NCI-H2081 (cell line): ENCODE results near the gene HES4.
A peak's percentile ranks its signal among the peaks of the same experiment; 100 is the strongest.

Source experiments
- DNase-seq, 2 experiments: peaks; one replicate each; lab custom pipeline; 2025; lab: John Stamatoyannopoulos, UW

HES4 gene

DNA sequence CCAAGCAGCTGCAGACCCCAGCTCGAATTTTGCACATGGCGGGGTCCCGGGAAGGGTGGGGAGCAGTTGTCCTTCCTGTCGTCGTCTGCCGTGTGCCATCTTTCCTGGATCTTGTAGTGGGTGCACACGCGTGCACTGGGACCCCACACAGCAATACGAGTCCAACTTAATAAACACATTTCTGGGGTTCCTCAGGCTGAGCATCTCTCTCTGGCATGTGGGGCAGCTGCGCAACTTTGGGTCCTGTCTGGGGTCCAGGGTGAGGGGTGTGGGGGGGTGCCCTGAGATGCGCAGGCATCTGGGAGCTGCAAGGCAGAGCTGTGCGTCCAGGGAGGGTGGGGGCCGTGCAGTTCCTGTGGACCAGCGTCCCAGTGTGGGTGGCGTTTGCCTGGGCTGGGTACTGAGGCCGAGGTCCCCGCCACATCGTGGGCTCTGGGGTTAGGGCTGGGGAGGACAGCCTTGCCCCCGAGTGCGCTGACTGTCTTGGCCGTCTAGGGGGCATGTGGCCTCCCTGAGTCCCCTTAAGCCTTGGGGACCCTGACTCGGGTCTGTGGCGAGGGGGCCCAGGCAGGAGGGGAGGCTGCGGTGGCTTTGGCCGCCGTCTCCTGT lies 34.3 kb downstream of the HES4 start:
- DNase-seq, result no peak

- no peak for DNase-seq
These were observed 35.0 kb downstream of the HES4 start for GRCh38 chr1:964691-965525.

DNA sequence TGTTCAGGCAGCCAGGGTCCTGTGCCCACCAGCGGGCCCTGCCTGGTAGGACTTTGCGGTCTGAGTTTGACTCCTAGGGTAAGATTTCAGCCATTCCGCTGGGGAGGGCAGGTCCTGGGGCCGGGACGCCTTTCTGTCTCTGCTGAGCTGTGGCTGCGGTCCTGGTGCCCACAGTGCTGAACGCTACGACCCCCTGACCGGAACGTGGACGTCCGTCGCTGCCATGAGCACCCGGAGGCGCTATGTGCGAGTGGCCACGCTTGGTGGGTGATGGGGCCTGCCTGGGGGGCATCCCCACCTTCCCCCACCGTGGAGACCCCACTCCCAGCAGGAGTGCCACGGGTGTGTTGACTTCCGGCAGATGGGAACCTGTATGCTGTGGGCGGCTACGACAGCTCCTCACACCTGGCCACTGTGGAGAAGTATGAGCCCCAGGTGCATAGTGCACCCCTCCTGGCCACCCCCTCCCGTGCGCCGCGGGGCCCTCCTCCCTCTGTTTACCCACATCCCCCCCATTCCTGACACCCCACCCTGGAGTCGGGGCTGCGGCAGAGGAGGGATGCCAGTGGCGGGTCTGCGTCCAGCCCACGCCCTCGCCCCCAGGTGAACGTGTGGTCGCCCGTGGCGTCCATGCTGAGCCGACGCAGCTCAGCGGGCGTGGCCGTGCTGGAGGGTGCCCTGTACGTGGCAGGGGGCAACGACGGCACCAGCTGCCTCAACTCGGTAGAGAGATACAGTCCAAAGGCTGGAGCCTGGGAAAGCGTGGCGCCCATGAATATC lies 36.0 kb downstream of the HES4 start:
- no peak for DNase-seq

GRCh38 chr1:963301-963651 lies 36.6 kb downstream of the HES4 start:
- DNase-seq, result no peak

DNA sequence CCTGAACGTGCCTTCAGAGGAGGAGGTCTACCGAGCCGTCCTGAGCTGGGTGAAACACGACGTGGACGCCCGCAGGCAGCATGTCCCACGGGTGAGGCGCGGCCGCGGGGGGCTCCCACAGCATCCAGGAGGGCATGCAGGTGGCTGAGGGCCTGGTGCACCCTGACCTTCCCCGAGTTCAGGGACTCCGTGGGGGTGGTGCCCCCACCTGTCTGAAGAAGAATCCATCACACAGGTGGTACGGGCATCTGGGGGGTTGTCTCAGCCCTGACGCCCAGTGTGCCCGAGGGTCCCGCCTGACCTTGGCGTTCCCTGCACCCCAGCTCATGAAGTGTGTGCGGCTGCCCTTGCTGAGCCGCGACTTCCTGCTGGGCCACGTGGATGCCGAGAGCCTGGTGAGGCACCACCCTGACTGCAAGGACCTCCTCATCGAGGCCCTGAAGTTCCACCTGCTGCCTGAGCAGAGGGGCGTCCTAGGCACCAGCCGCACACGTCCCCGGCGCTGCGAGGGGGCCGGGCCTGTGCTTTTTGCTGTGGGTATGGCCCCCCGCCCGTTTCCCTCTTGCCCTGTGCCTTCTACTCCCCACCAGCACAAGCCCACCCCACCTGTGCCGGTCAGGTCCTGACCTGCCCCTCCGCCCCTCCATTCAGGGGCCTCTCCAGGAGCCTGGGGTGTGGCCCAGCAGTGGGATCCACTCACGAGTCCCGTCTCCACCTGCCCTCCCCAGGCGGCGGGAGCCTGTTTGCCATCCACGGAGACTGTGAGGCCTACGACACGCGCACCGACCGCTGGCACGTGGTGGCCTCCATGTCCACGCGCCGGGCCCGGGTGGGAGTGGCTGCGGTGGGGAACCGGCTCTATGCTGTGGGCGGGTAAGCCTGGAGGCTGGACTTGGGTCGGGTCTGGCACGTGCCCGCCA lies 37.3 kb downstream of the HES4 start:
- no peak for DNase-seq

DNA sequence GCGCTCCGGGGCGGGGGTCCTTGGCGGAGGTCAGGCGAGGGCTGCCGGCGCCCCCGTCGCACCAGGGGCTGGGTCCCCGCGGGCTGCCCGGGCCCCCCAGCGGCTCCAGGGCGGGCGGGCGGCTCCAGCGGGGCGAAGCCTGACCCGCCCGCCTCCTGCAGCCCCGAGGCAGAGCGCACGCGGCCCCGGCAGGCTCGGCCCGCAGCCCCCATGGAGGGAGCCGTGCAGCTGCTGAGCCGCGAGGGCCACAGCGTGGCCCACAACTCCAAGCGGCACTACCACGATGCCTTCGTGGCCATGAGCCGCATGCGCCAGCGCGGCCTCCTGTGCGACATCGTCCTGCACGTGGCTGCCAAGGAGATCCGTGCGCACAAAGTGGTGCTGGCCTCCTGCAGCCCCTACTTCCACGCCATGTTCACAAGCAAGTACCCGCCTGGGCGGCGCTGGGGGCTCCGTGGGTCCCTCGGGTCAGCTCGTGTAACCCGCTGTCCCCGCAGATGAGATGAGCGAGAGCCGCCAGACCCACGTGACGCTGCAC lies 38.7 kb downstream of the HES4 start:
- DNase-seq, result no peak

GRCh38 chr1:960363-961131 lies 39.4 kb downstream of the HES4 start, which contains the start of gene KLHL17:
Gene KLHL17, plus strand, starts transcription at chr1:960584. Its CDS starts 110 bp downstream, at chr1:960694.
- peak; percentile 52 to 72 for DNase-seq

GRCh38 chr1:959731-960362 lies 40.0 kb downstream of the HES4 start:
- no peak for DNase-seq

DNA sequence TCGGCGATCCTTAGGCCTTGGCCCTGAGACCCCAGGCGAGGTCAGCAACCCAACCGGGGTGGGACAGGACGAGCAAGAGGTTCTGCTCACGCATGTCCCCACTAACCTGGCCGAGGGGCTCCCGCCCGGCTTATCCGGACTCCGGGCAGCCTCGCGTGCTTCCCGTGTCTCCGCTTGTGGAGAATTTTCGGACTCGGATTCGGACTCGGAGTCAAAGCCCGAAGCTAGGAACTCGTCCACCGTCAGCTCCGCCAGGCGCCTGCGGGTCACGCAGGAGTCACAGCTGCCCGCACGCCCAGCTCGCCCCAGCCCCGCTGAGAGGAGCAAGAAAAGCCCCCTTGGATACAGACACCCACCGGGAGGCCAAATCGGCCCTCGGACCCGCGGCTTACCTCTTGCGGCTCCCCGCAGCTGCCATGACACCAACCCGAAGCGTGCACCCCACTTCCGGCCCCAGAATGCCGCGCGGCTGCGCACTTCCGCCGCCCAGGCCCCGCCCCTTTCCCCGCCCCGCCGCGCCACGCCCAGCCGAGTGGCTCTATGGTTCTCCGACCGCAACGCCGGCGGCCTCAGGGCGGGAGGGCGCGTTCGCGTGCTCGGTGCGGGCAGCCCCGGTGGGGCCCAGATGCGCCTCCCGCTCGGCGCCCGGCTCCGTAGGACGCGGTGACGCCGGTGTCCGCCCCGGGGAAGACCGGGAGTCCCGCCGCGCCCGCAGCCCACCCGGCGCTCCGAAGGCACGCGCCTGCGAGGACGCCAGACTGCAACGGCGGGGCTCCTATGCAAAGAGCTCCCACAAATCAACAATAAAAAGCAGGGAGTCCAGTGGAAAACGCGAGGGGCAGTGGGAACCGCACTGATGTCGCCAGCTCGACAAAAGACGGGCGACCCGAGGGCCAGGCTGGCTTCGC lies 40.8 kb downstream of the HES4 start, which contains the start of gene NOC2L:
NOC2L (minus strand) TSS at position 434 of the 908 bp plus-strand sequence; CDS start at position 418, 16 bp downstream.
- DNase-seq, result peak; percentile 83 to 84

GRCh38 chr1:956636-957035 lies 43.3 kb downstream of the HES4 start:
- DNase-seq, result no peak

DNA sequence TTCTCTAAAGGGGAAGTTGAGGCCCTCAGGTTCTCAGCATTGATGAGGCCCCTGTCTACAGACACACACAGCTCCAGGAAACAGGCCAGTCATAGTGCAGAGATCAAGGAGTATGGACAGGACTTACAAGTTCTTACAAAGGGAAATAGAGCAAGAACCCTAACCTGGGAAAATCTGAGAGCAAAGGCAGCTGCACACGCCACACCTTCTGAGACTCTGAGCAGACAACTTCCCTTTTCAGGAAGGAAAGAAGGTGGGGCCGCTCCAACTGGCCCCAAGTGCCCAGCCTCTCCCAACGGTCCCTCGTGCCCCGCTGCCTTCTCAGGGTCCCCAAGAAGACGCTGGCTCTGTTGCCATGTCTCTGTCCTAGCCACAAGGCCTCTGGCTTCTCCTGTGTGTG lies 44.4 kb downstream of the HES4 start:
- no peak for DNase-seq

- no peak for DNase-seq
These were observed 45.0 kb downstream of the HES4 start for GRCh38 chr1:954927-955326.

DNA sequence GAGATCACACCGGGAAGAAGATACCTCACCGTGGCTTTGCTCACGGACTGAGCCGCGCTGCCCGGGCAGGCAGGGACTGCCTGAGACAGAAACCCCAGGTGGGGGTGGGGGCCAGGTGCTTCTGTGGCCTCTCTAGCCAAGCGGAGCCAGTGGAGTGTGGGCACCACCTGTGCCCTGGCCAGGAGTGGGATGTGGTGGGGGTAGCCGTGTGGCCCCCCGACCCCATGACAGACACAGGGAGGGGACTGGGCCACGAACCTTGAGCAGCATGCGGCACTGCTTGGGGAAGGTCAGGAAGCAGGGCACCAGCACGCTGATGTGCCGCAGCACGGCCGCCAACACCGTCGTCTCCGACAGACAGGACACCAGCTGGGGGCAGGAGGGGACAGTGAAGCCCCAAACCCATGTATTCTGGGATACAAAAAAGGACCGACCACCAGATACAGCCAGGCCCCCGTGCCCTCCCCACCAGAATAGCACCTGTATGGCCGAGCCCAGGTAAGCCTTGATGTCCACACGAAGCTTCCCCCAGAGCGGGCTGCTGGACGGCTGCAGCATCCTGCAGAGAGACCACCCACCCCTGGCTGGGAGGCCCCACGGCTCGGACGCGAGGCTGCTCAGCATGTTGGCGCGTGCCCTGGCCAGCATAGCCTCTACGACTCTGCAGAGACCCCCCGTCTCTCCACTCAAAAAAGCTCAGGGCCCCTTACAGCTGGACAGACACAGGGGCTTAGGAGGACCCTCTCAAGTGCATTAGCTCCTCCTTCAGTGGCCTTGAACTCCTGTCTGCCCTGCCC lies 46.2 kb downstream of the HES4 start:
- no peak for DNase-seq

DNA sequence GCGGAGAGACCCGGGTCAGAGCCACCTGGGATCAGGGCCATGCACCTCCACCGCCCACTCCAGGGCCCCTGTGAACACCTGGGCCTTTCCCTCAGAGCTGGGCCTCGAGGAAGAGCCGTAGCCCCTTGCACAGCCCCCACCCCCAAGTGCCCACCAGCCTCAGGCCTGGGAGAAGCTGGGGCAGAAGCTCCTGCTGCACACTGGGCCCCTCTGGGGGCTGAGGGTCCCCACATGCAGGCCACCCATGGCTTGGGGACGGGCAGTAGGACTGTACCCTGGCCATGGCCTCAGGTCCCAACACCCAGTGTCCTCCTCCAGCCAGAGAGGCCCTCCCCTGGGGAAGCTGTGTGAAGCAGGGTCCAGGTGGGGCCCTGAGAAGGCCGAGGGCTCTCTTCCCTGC lies 47.3 kb downstream of the HES4 start:
- DNase-seq, result no peak

- DNase-seq, result no peak
These were observed 47.7 kb downstream of the HES4 start for GRCh38 chr1:952201-952600.

DNA sequence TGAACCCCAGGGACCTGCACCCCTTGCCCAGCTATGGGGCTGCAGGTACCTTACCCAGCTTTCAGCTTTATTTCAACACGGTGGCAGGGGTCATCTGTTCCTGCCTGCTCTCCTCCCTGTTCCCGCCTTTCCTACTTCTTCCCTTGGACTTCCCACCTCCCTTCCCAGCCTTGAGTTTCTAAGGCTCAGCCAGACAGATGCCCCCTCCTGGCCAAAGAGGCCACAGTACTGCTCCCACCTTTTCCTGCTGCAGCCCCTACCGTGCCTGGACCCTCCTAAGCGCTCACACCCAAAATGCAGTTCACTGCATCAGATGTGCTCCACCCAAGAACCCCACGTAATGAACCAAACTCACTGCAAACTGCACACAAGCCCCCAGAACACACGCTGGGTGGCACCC lies 48.5 kb downstream of the HES4 start:
- no peak for DNase-seq

DNA sequence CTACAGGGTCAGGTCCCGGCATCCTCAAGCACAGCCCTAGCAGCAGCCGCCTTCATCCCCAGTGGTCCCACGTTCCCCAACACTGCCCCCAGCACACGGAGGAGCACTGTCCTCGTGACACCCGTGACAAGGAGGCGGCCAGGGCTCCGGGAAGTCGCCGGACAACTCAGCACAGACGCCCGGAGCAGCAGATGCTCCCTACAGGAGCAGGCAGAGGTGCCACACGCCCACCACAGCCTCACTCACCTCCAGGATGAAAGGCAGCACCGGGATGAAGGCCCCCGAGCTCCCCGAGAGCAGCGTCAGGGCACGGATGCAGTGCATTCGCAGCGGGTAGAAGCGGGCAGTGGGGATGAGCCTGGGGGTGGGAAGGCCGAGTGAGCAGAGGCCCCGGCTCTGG lies 49.0 kb downstream of the HES4 start:
- DNase-seq, result no peak

DNA sequence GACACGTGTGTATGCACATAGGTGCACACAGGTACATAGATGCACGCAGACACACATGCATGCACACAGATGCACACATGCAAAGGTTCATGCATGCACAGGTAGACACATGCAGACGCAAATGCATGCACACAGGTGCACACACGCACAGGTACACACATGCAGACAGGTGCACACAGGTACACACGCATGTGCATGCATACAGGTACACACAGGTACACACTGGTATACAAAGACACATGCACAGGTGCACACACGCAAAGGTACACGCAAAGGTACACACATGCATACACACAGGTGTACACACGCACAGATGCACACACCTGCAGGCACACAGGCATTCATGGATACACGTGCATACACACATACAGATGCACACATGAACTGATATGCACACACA lies 49.6 kb downstream of the HES4 start:
- no peak for DNase-seq
